Middle frontal gyrus (tissue), 1 donor: Measurements from ENCODE around the gene USP17L20.
"Not testable (repeated sequence)": the region's sequence is repeated elsewhere in the genome, so short reads cannot be mapped to it uniquely, and the experiment has no call there.

ENCODE experiments used
- DNase-seq: peaks from one replicate; pipeline ENCODE4 v3.0.0-alpha.2; 2015; ENCODE audit warnings: low spot score; ENCODE audit errors: extremely low spot score

Gene USP17L20, protein sequence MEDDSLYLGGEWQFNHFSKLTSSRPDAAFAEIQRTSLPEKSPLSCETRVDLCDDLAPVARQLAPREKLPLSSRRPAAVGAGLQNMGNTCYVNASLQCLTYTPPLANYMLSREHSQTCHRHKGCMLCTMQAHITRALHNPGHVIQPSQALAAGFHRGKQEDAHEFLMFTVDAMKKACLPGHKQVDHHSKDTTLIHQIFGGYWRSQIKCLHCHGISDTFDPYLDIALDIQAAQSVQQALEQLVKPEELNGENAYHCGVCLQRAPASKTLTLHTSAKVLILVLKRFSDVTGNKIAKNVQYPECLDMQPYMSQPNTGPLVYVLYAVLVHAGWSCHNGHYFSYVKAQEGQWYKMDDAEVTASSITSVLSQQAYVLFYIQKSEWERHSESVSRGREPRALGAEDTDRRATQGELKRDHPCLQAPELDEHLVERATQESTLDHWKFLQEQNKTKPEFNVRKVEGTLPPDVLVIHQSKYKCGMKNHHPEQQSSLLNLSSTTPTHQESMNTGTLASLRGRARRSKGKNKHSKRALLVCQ

DNA sequence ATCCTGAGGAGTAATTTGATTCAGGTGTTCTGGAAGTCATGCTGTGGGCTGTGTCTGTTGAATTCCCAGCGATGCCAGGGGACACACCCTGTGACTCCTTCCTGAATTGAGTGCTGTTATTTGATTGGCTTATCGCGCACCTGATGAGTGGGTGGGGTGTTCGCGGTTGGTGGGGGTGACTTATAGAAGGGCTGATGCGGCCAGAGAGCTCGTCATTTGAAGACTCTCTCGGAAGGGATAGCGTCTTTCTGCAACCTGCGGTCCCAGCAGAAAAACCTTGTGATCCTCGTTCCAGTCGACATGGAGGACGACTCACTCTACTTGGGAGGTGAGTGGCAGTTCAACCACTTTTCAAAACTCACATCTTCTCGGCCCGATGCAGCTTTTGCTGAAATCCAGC, at the start of gene USP17L20:
Gene USP17L20 (plus strand): TSS at position 301 of the 400 bp plus-strand sequence. CDS start 0 bp downstream, at position 301.
- not testable (repeated sequence) for DNase-seq

- DNase-seq = not testable (repeated sequence)
Measured at GRCh38 chr4:9210357-9210756, 47.6 kb upstream of the USP17L20 start, which contains the start of gene USP17L10. TSS of gene USP17L10 (plus strand) at chr4:9210657. CDS start at chr4:9210657, 0 bp downstream.

GRCh38 chr4:9214701-9215100, 43.2 kb upstream of the USP17L20 start:
- DNase-seq = not testable (repeated sequence)

GRCh38 chr4:9215105-9215504, 42.8 kb upstream of the USP17L20 start, which contains the start of gene USP17L11:
TSS of gene USP17L11 (plus strand) at chr4:9215405. CDS start at chr4:9215405, 0 bp downstream.
- DNase-seq = not testable (repeated sequence)

- DNase-seq = not testable (repeated sequence)
Measured at GRCh38 chr4:9219852-9220251, 38.1 kb upstream of the USP17L20 start, which contains the start of gene USP17L12. TSS of gene USP17L12 (plus strand) at chr4:9220152. CDS start at chr4:9220152, 0 bp downstream.

DNA sequence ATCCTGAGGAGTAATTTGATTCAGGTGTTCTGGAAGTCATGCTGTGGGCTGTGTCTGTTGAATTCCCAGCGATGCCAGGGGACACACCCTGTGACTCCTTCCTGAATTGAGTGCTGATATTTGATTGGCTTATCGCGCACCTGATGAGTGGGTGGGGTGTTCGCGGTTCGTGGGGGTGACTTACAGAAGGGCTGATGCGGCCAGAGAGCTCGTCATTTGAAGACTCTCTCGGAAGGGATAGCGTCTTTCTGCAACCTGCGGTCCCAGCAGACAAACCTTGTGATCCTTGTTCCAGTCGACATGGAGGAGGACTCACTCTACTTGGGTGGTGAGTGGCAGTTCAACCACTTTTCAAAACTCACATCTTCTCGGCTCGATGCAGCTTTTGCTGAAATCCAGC, 33.3 kb upstream of the USP17L20 start, which contains the start of gene USP17L13:
Gene USP17L13 (plus strand): TSS at position 301 of the 400 bp plus-strand sequence. CDS start 0 bp downstream, at position 301.
- DNase-seq = not testable (repeated sequence)

GRCh38 chr4:9230249-9230648, 27.7 kb upstream of the USP17L20 start:
- not testable (repeated sequence) for DNase-seq

GRCh38 chr4:9234085-9234484, 23.8 kb upstream of the USP17L20 start, which contains the start of gene USP17L15:
TSS of gene USP17L15 (plus strand) at chr4:9234385. CDS start at chr4:9234385, 0 bp downstream.
- not testable (repeated sequence) for DNase-seq

DNA sequence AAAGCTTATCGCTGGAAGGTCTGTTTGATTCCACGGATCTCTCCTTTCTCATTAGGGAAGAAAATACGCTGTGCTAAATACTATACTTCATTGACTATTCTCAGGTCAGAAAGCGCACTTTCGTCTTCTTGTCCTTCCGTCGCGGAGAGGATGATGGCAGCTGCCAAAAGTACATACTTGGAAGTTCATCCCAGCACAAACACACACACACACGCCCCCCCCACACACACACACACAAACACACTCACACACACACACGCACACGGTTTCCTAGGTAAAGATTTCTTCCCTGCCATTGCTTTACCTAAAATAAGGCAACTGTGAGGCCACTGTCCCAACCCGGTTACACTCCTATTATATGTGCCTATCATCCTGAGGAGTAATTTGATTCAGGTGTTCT, 19.5 kb upstream of the USP17L20 start:
- not testable (repeated sequence) for DNase-seq

DNA sequence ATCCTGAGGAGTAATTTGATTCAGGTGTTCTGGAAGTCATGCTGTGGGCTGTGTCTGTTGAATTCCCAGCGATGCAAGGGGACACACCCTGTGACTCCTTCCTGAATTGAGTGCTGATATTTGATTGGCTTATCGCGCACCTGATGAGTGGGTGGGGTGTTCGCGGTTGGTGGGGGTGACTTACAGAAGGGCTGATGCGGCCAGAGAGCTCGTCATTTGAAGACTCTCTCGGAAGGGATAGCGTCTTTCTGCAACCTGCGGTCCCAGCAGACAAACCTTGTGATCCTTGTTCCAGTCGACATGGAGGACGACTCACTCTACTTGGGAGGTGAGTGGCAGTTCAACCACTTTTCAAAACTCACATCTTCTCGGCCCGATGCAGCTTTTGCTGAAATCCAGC, 14.3 kb upstream of the USP17L20 start, which contains the start of gene USP17L17:
Gene USP17L17 (plus strand): TSS at position 301 of the 400 bp plus-strand sequence. CDS start 0 bp downstream, at position 301.
- DNase-seq = not testable (repeated sequence)

DNA sequence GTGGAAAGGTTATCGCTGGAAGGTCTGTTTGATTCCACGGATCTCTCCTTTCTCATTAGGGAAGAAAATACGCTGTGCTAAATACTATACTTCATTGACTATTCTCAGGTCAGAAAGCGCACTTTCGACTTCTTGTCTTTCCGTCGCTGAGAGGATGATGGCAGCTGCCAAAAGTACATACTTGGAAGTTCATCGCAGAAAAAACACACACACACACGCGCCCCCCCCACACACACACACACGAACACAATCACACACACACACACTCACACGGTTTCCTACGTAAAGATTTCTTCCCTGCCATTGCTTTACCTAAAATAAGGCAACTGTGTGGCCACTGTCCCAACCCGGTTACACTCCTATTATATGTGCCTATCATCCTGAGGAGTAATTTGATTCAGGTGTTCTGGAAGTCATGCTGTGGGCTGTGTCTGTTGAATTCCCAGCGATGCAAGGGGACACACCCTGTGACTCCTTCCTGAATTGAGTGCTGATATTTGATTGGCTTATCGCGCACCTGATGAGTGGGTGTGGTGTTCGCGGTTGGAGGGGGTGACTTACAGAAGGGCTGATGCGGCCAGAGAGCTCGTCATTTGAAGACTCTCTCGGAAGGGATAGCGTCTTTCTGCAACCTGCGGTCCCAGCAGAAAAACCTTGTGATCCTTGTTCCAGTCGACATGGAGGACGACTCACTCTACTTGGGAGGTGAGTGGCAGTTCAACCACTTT, 9.8 kb upstream of the USP17L20 start, which contains the start of gene USP17L18:
Gene USP17L18 (plus strand): TSS at position 678 of the 728 bp plus-strand sequence. CDS start 0 bp downstream, at position 678.
- DNase-seq = not testable (repeated sequence)

- DNase-seq = not testable (repeated sequence)
Measured at GRCh38 chr4:9253078-9253477, 4.8 kb upstream of the USP17L20 start, which contains the start of gene USP17L19. TSS of gene USP17L19 (plus strand) at chr4:9253378. CDS start at chr4:9253378, 0 bp downstream.

DNA sequence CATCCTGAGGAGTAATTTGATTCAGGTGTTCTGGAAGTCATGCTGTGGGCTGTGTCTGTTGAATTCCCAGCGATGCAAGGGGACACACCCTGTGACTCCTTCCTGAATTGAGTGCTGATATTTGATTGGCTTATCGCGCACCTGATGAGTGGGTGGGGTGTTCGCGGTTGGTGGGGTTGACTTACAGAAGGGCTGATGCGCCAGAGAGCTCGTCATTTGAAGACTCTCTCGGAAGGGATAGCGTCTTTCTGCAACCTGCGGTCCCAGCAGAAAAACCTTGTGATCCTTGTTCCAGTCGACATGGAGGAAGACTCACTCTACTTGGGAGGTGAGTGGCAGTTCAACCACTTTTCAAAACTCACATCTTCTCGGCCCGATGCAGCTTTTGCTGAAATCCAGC, 4.6 kb downstream of the USP17L20 start, which contains the start of gene USP17L21:
Gene USP17L21 (plus strand): TSS at position 301 of the 400 bp plus-strand sequence. CDS start 0 bp downstream, at position 301.
- DNase-seq = not testable (repeated sequence)

DNA sequence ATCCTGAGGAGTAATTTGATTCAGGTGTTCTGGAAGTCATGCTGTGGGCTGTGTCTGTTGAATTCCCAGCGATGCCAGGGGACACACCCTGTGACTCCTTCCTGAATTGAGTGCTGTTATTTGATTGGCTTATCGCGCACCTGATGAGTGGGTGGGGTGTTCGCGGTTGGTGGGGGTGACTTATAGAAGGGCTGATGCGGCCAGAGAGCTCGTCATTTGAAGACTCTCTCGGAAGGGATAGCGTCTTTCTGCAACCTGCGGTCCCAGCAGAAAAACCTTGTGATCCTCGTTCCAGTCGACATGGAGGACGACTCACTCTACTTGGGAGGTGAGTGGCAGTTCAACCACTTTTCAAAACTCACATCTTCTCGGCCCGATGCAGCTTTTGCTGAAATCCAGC, 9.4 kb downstream of the USP17L20 start, which contains the start of gene USP17L22:
Gene USP17L22 (plus strand): TSS at position 301 of the 400 bp plus-strand sequence. CDS start 0 bp downstream, at position 301.
- DNase-seq = not testable (repeated sequence)

- DNase-seq = not testable (repeated sequence)
Measured at GRCh38 chr4:9271719-9272118, 13.8 kb downstream of the USP17L20 start.
